ENCODE results near the gene LRRC47. TPM values are rescaled to one million over a fixed set of nuclear protein-coding genes. Genes with fewer than 3 reads are reported as not detected.

LRRC47 gene
- total RNA-seq, 1 donor from 2014 or later, result 52.3 TPM

GRCh38 chr1:3732434-3733093, 63.7 kb downstream of the LRRC47 start:
- no peaks in the 10 kb centered on the region for H3K27me3 Mint-ChIP-seq (ENCODE audit: unreplicated experiment)
- H3K4me1 Mint-ChIP-seq (ENCODE audit: unreplicated experiment), result peaks cover 20% of the 10 kb centered on the region
- no peak overlapping the region for H3K4me3 Mint-ChIP-seq (ENCODE audit: unreplicated experiment)
- DNase-seq (ENCODE audit: extremely low spot score, unreplicated experiment), result no peak
- H3K9me3 Mint-ChIP-seq (ENCODE audit: unreplicated experiment), result no peaks in the 10 kb centered on the region
- H3K36me3 Mint-ChIP-seq (ENCODE audit: unreplicated experiment), result peaks cover 8% of the 10 kb centered on the region
- no peak for TF ChIP-seq CTCF (IDR thresholded peaks at IDR 0.05)
- H3K27ac Mint-ChIP-seq (ENCODE audit: unreplicated experiment), result no peak overlapping the region

GRCh38 chr1:3731583-3732433, 64.5 kb downstream of the LRRC47 start:
- H3K27me3 Mint-ChIP-seq (ENCODE audit: unreplicated experiment), result no peaks in the 10 kb centered on the region
- TF ChIP-seq CTCF (IDR thresholded peaks at IDR 0.05), result no peak
- no peak overlapping the region for H3K27ac Mint-ChIP-seq (ENCODE audit: unreplicated experiment)
- H3K36me3 Mint-ChIP-seq (ENCODE audit: unreplicated experiment), result peaks cover 3% of the 10 kb centered on the region
- no peak overlapping the region for H3K4me3 Mint-ChIP-seq (ENCODE audit: unreplicated experiment)
- DNase-seq (ENCODE audit: extremely low spot score, unreplicated experiment), result no peak
- peaks cover 18% of the 10 kb centered on the region for H3K4me1 Mint-ChIP-seq (ENCODE audit: unreplicated experiment)
- no peaks in the 10 kb centered on the region for H3K9me3 Mint-ChIP-seq (ENCODE audit: unreplicated experiment)

GRCh38 chr1:3730543-3731247, 65.6 kb downstream of the LRRC47 start:
- no peak overlapping the region for H3K4me3 Mint-ChIP-seq (ENCODE audit: unreplicated experiment)
- H3K27me3 Mint-ChIP-seq (ENCODE audit: unreplicated experiment), result no peaks in the 10 kb centered on the region
- no peak overlapping the region for H3K27ac Mint-ChIP-seq (ENCODE audit: unreplicated experiment)
- TF ChIP-seq CTCF (IDR thresholded peaks at IDR 0.05), result no peak
- DNase-seq (ENCODE audit: extremely low spot score, unreplicated experiment), result no peak
- no peaks in the 10 kb centered on the region for H3K9me3 Mint-ChIP-seq (ENCODE audit: unreplicated experiment)
- H3K4me1 Mint-ChIP-seq (ENCODE audit: unreplicated experiment), result peaks cover 7% of the 10 kb centered on the region
- no peaks in the 10 kb centered on the region for H3K36me3 Mint-ChIP-seq (ENCODE audit: unreplicated experiment)

GRCh38 chr1:3729594-3730542, 66.4 kb downstream of the LRRC47 start:
- no peaks in the 10 kb centered on the region for H3K9me3 Mint-ChIP-seq (ENCODE audit: unreplicated experiment)
- peaks cover 4% of the 10 kb centered on the region for H3K4me1 Mint-ChIP-seq (ENCODE audit: unreplicated experiment)
- H3K27ac Mint-ChIP-seq (ENCODE audit: unreplicated experiment), result no peak overlapping the region
- H3K4me3 Mint-ChIP-seq (ENCODE audit: unreplicated experiment), result no peak overlapping the region
- DNase-seq (ENCODE audit: extremely low spot score, unreplicated experiment), result no peak
- no peak for TF ChIP-seq CTCF (IDR thresholded peaks at IDR 0.05)
- no peaks in the 10 kb centered on the region for H3K36me3 Mint-ChIP-seq (ENCODE audit: unreplicated experiment)
- H3K27me3 Mint-ChIP-seq (ENCODE audit: unreplicated experiment), result no peaks in the 10 kb centered on the region

Other genes starting within 250 kb of the LRRC47 start
- 255 and 262 TPM in 2 replicates for gene MEGF6, start 185.0 kb downstream of the LRRC47 start, total RNA-seq
- gene TPRG1L, start 171.5 kb downstream of the LRRC47 start, total RNA-seq, result 49.1 and 49.5 TPM in 2 replicates
- 20.1 and 20.5 TPM in 2 replicates for gene WRAP73, start 146.4 kb downstream of the LRRC47 start, total RNA-seq
- gene TP73, start 144.0 kb downstream of the LRRC47 start, total RNA-seq, result 0.16 and 0.24 TPM in 2 replicates
- not detected in 2 replicates for gene CCDC27, start 44.0 kb downstream of the LRRC47 start, total RNA-seq
- 0.73 and 1.3 TPM in 2 replicates for gene SMIM1, start 23.7 kb downstream of the LRRC47 start, total RNA-seq
- 35.1 and 45.4 TPM in 2 replicates for gene CEP104, start 60.7 kb upstream of the LRRC47 start, total RNA-seq
- 7.1 and 11.0 TPM in 2 replicates for gene DFFB, start 61.0 kb upstream of the LRRC47 start, total RNA-seq
- 22.1 and 23.6 TPM in 2 replicates for gene C1orf174, start 103.8 kb upstream of the LRRC47 start, total RNA-seq